ENCODE data around the gene PET117.

DNA sequence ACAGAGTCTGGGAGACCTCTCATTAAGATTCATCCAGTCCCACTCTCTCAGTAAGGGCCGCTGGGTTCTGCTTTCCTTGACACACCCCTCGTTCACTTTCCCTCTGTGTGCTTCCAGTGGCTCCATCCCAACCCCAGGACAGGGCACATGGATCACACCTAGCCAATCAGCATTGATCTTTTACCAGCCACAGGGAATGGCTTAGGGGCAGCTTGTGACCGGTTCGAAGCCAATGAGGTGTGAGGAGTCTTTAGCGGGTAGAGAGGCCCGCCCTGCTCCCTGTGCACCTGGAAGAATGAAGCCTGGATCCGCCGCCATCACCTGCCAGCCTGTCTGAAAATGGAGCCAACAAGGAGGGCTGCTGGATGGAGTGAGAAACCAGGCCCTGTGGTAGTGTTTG, 44.8 kb upstream of the PET117 start:
- no peak for TF ChIP-seq POLR2A (IDR thresholded peaks at IDR 0.05)
- TF ChIP-seq, protein P1, sequence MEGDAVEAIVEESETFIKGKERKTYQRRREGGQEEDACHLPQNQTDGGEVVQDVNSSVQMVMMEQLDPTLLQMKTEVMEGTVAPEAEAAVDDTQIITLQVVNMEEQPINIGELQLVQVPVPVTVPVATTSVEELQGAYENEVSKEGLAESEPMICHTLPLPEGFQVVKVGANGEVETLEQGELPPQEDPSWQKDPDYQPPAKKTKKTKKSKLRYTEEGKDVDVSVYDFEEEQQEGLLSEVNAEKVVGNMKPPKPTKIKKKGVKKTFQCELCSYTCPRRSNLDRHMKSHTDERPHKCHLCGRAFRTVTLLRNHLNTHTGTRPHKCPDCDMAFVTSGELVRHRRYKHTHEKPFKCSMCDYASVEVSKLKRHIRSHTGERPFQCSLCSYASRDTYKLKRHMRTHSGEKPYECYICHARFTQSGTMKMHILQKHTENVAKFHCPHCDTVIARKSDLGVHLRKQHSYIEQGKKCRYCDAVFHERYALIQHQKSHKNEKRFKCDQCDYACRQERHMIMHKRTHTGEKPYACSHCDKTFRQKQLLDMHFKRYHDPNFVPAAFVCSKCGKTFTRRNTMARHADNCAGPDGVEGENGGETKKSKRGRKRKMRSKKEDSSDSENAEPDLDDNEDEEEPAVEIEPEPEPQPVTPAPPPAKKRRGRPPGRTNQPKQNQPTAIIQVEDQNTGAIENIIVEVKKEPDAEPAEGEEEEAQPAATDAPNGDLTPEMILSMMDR (IDR thresholded peaks at IDR 0.05) = no peak
